GM08714 (cell line): ENCODE data around the gene HSD17B14.
"Not testable (repeated sequence)": the region's sequence is repeated elsewhere in the genome, so short reads cannot be mapped to it uniquely, and the experiment has no call there.

Experiments
- H3K4me3 ChIP-seq: fragments of 200-500 bp; sonication (Bioruptor generic); 2 replicates; pipeline ENCODE4 v1.5.1; 2014; ENCODE audit warnings: mild to moderate bottlenecking, low read length, inconsistent platforms
- ZNF274 ChIP-seq: IDR thresholded peaks from 2 replicates; pipeline ENCODE4 v1.6.1; 2012; ENCODE audit warnings: mild to moderate bottlenecking, low read depth, low read length

The HSD17B14 gene

GRCh38 chr19:48804496-48804895 lies 31.8 kb downstream of the HSD17B14 start:
- no peak overlapping the region for H3K4me3 ChIP-seq
- no peak for TF ChIP-seq ZNF274

GRCh38 chr19:48802623-48803022 lies 33.7 kb downstream of the HSD17B14 start:
- no peak overlapping the region for H3K4me3 ChIP-seq
- no peak for TF ChIP-seq ZNF274

GRCh38 chr19:48799358-48800300 lies 36.7 kb downstream of the HSD17B14 start:
- H3K4me3 ChIP-seq = no peak overlapping the region
- no peak for TF ChIP-seq ZNF274

- no peak for TF ChIP-seq ZNF274
- no peak overlapping the region for H3K4me3 ChIP-seq
Observed at GRCh38 chr19:48798937-48799336, 37.4 kb downstream of the HSD17B14 start.

GRCh38 chr19:48797103-48797502 lies 39.2 kb downstream of the HSD17B14 start:
- no peak for TF ChIP-seq ZNF274
- no peak overlapping the region for H3K4me3 ChIP-seq

GRCh38 chr19:48796298-48797083 lies 39.8 kb downstream of the HSD17B14 start:
- no peak for TF ChIP-seq ZNF274
- H3K4me3 ChIP-seq = no peak overlapping the region

GRCh38 chr19:48795685-48796070 lies 40.6 kb downstream of the HSD17B14 start:
- no peak for TF ChIP-seq ZNF274
- no peak overlapping the region for H3K4me3 ChIP-seq

GRCh38 chr19:48795055-48795684 lies 41.1 kb downstream of the HSD17B14 start:
- TF ChIP-seq ZNF274 = no peak
- peak overlapping the region; percentile 52; the same call in 1 of the 2 replicates for H3K4me3 ChIP-seq

GRCh38 chr19:48794291-48794690 lies 42.0 kb downstream of the HSD17B14 start:
- TF ChIP-seq ZNF274 = no peak
- no peak overlapping the region for H3K4me3 ChIP-seq

- TF ChIP-seq ZNF274 = no peak
Observed at GRCh38 chr19:48793271-48793670, 43.0 kb downstream of the HSD17B14 start.

GRCh38 chr19:48787331-48787730 lies 49.0 kb downstream of the HSD17B14 start:
- H3K4me3 ChIP-seq = not testable (repeated sequence)

More at GRCh38 chr19:48793271-48793670, 43.0 kb downstream of the HSD17B14 start:
- no peak overlapping the region for H3K4me3 ChIP-seq

GRCh38 chr19:48786422-48786821 lies 49.9 kb downstream of the HSD17B14 start:
- H3K4me3 ChIP-seq = not testable (repeated sequence)

GRCh38 chr19:48784527-48784926 lies 51.8 kb downstream of the HSD17B14 start:
- no peak overlapping the region for H3K4me3 ChIP-seq
- no peak for TF ChIP-seq ZNF274

- TF ChIP-seq ZNF274 = no peak
- H3K4me3 ChIP-seq = no peak overlapping the region
Observed at GRCh38 chr19:48780631-48781391, 55.5 kb downstream of the HSD17B14 start.
